Parathyroid adenoma (tissue), 2 donors: Measurements from ENCODE around the gene ARSJ.

Source experiments
- H2AFZ ChIP-seq: fragments of 300-600 bp; sonication (generic); one replicate; pipeline ENCODE4 v1.7.0; 2017; ENCODE audit warnings: antibody characterized with exemption, mild to moderate bottlenecking
- H3K27ac ChIP-seq: fragments of 300-600 bp; sonication (generic); one replicate; pipeline ENCODE4 v1.7.0; 2017
- H3K27me3 ChIP-seq: fragments of 300-600 bp; sonication (generic); one replicate; pipeline ENCODE4 v1.7.0; 2017; ENCODE audit warnings: low read length; ENCODE audit not compliant: control insufficient read depth, insufficient read depth
- H3K36me3 ChIP-seq: fragments of 300-600 bp; sonication (generic); one replicate; pipeline ENCODE4 v1.7.0; 2017; ENCODE audit warnings: low read length; ENCODE audit not compliant: control insufficient read depth, insufficient read depth
- H3K4me1 ChIP-seq: fragments of 300-600 bp; sonication (generic); one replicate; pipeline ENCODE4 v1.7.0; 2017; ENCODE audit warnings: control low read depth
- H3K4me2 ChIP-seq: fragments of 300-600 bp; sonication (generic); one replicate; pipeline ENCODE4 v1.7.0; 2017; ENCODE audit warnings: low read length
- H3K4me3 ChIP-seq: fragments of 300-600 bp; sonication (generic); one replicate; pipeline ENCODE4 v1.7.0; 2017; ENCODE audit warnings: low read depth, low read length
- H3K79me2 ChIP-seq: fragments of 300-600 bp; sonication (generic); one replicate; pipeline ENCODE4 v1.7.0; 2017; ENCODE audit warnings: control low read depth
- H3K9ac ChIP-seq: fragments of 300-600 bp; sonication (generic); one replicate; pipeline ENCODE4 v1.7.0; 2017; ENCODE audit warnings: mild to moderate bottlenecking
- H3K9me3 ChIP-seq: fragments of 300-600 bp; sonication (generic); one replicate; pipeline ENCODE4 v1.7.0; 2017; ENCODE audit warnings: low read length; ENCODE audit not compliant: control insufficient read depth
- TF ChIP-seq, protein P1 (sequence below): fragments of 300-600 bp; sonication (generic); IDR thresholded peaks from one replicate; pipeline ENCODE4 v1.7.0; 2017; ENCODE audit warnings: antibody characterized with exemption, mild to moderate bottlenecking
- donor health status: primary hyperparathyroidism.

The ARSJ gene

DNA sequence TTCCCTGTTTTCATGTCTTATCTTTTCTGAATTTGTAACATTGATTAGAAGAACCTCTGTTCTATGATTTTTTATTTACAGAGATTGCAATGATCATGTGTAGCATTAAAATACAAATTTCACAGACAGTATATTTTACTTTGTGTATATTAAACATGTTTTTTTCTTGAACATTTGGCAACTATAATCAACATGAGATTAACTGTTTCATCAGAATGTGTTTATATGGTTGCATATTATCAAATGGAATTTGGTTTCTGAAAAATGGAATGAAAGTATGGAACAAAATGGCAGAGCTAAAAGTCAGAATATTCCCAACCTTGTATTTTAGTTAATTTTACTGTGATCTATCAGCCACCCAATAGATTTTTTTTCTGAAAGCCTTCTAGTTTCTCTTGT lies 19.9 kb downstream of the ARSJ start:
- no peak overlapping the region for H2AFZ ChIP-seq
- no peak overlapping the region for H3K4me2 ChIP-seq
- no peak overlapping the region for H3K27ac ChIP-seq
- no peaks in the 10 kb centered on the region for H3K27me3 ChIP-seq
- no peaks in the 10 kb centered on the region for H3K36me3 ChIP-seq
- H3K79me2 ChIP-seq = no peaks in the 10 kb centered on the region
- TF ChIP-seq, protein P1, sequence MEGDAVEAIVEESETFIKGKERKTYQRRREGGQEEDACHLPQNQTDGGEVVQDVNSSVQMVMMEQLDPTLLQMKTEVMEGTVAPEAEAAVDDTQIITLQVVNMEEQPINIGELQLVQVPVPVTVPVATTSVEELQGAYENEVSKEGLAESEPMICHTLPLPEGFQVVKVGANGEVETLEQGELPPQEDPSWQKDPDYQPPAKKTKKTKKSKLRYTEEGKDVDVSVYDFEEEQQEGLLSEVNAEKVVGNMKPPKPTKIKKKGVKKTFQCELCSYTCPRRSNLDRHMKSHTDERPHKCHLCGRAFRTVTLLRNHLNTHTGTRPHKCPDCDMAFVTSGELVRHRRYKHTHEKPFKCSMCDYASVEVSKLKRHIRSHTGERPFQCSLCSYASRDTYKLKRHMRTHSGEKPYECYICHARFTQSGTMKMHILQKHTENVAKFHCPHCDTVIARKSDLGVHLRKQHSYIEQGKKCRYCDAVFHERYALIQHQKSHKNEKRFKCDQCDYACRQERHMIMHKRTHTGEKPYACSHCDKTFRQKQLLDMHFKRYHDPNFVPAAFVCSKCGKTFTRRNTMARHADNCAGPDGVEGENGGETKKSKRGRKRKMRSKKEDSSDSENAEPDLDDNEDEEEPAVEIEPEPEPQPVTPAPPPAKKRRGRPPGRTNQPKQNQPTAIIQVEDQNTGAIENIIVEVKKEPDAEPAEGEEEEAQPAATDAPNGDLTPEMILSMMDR = no peak
- no peaks in the 10 kb centered on the region for H3K4me1 ChIP-seq
- no peak overlapping the region for H3K9ac ChIP-seq
- H3K4me3 ChIP-seq = no peak overlapping the region
- H3K9me3 ChIP-seq = no peaks in the 10 kb centered on the region

DNA sequence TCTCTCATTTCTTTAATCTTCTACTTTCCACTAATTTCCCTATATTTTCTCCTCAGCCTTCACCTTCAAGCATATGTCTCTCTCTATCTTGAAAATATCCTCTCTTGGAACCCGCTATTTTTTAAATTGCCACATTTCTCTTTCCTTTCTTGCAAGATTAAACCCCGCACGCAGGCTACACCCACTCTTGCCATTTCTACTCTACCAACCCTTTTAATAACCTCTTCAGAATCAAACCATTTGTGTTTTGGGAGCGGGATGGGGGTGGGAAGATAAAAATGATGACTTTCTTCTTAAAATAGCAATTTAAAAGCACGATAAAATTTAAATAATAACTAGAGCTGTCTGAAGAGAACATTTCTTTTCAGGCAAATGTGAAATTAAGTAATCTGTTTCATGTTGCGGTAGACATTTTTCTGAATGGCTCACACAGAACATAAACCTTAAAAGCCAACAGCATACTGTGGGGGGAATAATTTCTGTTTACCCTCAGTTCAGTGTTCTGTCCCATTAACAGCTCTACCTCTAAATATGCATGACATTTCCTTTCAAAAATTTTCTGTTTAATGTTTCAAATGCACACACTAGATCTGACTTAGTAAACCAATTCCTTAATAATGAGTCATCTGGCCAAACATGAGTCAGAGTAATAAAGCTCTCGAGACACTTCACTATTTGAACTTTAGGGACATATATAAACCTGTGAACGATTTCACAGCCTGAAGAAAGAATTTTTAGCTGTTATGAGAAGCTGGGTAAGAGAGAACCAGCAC lies 20.5 kb downstream of the ARSJ start:
- TF ChIP-seq, protein P1 = no peak
- Histone ChIP-seq H3K79me2 (no peaks in the 10 kb centered on the region), H2AFZ (no peak overlapping the region), H3K4me1 (no peaks in the 10 kb centered on the region), H3K9ac (no peak overlapping the region), H3K9me3 (no peaks in the 10 kb centered on the region), H3K36me3 (no peaks in the 10 kb centered on the region), H3K27ac (no peak overlapping the region), H3K4me2 (no peak overlapping the region), H3K27me3 (no peaks in the 10 kb centered on the region), H3K4me3 (no peak overlapping the region)

DNA sequence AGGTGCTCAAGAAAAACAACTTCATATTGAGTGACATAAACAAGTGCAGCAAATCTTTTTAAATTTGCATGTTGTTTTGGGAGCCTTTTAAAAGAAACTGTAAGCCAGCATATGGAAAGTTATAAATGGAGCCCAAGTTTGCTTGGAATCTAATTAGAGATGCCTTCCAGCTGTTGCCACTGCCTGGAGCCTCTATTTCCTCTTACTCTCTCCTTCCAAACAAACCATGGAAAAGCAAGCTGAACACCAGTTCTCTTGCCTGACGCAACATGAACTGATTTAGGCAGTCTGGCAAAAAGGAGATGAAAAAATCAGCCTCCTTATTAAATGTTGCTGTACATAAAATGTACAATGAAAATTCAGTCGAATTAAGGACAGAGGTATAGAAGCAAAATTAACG lies 21.5 kb downstream of the ARSJ start:
- H3K36me3 ChIP-seq = no peaks in the 10 kb centered on the region
- H3K4me3 ChIP-seq = no peak overlapping the region
- no peak overlapping the region for H3K4me2 ChIP-seq
- H3K27ac ChIP-seq = no peak overlapping the region
- H3K9ac ChIP-seq = no peak overlapping the region
- no peaks in the 10 kb centered on the region for H3K4me1 ChIP-seq
- H3K9me3 ChIP-seq = no peaks in the 10 kb centered on the region
- TF ChIP-seq, protein P1 = no peak
- H2AFZ ChIP-seq = no peak overlapping the region
- no peaks in the 10 kb centered on the region for H3K27me3 ChIP-seq
- no peaks in the 10 kb centered on the region for H3K79me2 ChIP-seq

DNA sequence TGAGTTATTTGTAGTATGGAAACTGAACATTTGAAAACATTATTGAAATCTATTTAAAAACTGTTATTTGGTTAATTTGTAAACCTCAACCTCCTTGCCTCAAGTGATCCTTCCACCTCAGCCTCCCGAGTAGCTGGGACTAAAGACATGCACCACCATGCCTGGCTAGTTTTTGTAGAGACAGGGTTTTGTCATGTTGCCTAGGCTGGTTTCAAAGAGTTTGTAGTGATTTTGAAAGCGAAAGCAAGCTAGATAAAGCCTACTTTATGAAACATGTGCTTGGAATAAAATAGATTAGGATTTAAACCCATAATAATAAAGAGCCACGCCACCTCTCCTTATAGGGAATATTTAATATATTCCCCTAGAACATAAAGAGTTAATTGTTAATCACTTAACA lies 23.5 kb downstream of the ARSJ start:
- no peaks in the 10 kb centered on the region for H3K27me3 ChIP-seq
- H2AFZ ChIP-seq = no peak overlapping the region
- H3K9ac ChIP-seq = no peak overlapping the region
- TF ChIP-seq, protein P1 = no peak
- no peak overlapping the region for H3K4me2 ChIP-seq
- no peaks in the 10 kb centered on the region for H3K4me1 ChIP-seq
- no peaks in the 10 kb centered on the region for H3K79me2 ChIP-seq
- H3K9me3 ChIP-seq = no peaks in the 10 kb centered on the region
- H3K36me3 ChIP-seq = no peaks in the 10 kb centered on the region
- no peak overlapping the region for H3K4me3 ChIP-seq
- H3K27ac ChIP-seq = no peak overlapping the region

DNA sequence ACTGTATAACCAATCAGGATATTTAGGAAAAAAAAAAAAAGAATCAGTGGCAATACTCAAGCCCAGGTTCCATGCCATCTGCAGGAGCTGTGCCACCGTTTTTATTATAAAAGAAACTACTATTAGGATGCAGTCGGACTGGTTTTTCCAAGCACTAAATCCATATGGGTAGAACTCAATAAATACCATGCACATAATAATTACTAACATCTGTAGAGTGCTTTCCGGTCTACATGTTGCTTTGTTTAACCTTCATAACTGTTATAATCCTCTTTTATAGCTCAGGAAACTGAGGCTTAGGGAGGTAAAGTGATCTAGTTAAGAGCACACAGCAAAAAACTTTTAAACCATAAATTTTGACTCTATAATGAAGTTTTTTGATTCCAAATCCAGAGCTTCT lies 24.0 kb downstream of the ARSJ start:
- Histone ChIP-seq H3K27me3 (no peaks in the 10 kb centered on the region), H3K27ac (no peak overlapping the region), H3K79me2 (no peaks in the 10 kb centered on the region), H3K36me3 (no peaks in the 10 kb centered on the region), H3K4me1 (no peaks in the 10 kb centered on the region), H3K9ac (no peak overlapping the region), H3K9me3 (no peaks in the 10 kb centered on the region), H3K4me3 (no peak overlapping the region), H2AFZ (no peak overlapping the region), H3K4me2 (no peak overlapping the region)
- TF ChIP-seq, protein P1 = no peak
